ENCODE measurements around the gene SUDS3.

SUDS3 gene

GRCh38 chr12:118376089-118377020 is at the start of gene SUDS3:
TSS of gene SUDS3 (plus strand) at chr12:118376555. CDS start at chr12:118376692, 137 bp downstream.
- ChIA-PET POLR2A (interaction anchor here (0.9 to 1.8 kb wide), 8 partner anchors 77 to 498 kb away, joined by 3 to 12 read pairs (median 5); partner anchors contain the start of genes PEBP1 and VSIG10), CTCF (interaction anchor here (0.6 to 1.6 kb wide), 19 partner anchors 12 to 1128 kb away, joined by 3 to 12 read pairs (median 4); no protein-coding TSS in a partner anchor)
- no peak for TF ChIP-seq FOXK2 (IDR thresholded peaks at IDR 0.05)
- TF ChIP-seq NFRKB (IDR thresholded peaks at IDR 0.05), result no peak
- peak; percentile 98 for TF ChIP-seq ELF4 (IDR thresholded peaks at IDR 0.05)
- no peak for TF ChIP-seq HDGF (IDR thresholded peaks at IDR 0.05; ENCODE audit: borderline replicate concordance)
- no peak for TF ChIP-seq ZNF384 (IDR thresholded peaks at IDR 0.05)
- TF ChIP-seq ARNT (IDR thresholded peaks at IDR 0.05), result no peak
- no peak for TF ChIP-seq SUZ12 (IDR thresholded peaks at IDR 0.05)
- TF ChIP-seq CTBP1 (IDR thresholded peaks at IDR 0.05; ENCODE audit: borderline replicate concordance), result peak; percentile 27; the same call in 1 of the 2 replicates
- TF ChIP-seq, protein P1, sequence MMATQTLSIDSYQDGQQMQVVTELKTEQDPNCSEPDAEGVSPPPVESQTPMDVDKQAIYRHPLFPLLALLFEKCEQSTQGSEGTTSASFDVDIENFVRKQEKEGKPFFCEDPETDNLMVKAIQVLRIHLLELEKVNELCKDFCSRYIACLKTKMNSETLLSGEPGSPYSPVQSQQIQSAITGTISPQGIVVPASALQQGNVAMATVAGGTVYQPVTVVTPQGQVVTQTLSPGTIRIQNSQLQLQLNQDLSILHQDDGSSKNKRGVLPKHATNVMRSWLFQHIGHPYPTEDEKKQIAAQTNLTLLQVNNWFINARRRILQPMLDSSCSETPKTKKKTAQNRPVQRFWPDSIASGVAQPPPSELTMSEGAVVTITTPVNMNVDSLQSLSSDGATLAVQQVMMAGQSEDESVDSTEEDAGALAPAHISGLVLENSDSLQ (IDR thresholded peaks at IDR 0.05), result no peak
- peak; percentile 79 for DNase-seq (ENCODE audit: extremely low spot score)

- ChIA-PET CTCF (no interaction called here), POLR2A (no interaction called here)
- no peak for DNase-seq (ENCODE audit: extremely low spot score)
- TF ChIP-seq LEF1 (IDR thresholded peaks at IDR 0.05; ENCODE audit: borderline replicate concordance), result no peak
- no peak for TF ChIP-seq HDGF (IDR thresholded peaks at IDR 0.05; ENCODE audit: borderline replicate concordance)
- no peak for TF ChIP-seq NFRKB (IDR thresholded peaks at IDR 0.05)
- TF ChIP-seq FOXA1 (IDR thresholded peaks at IDR 0.05), result no peak
- TF ChIP-seq L3MBTL2 (conservative IDR thresholded peaks at IDR 0.05), result no peak
- no peak for TF ChIP-seq CTBP1 (IDR thresholded peaks at IDR 0.05; ENCODE audit: borderline replicate concordance)
Measured at GRCh38 chr12:118326991-118327390, 49.4 kb upstream of the SUDS3 start.

DNA sequence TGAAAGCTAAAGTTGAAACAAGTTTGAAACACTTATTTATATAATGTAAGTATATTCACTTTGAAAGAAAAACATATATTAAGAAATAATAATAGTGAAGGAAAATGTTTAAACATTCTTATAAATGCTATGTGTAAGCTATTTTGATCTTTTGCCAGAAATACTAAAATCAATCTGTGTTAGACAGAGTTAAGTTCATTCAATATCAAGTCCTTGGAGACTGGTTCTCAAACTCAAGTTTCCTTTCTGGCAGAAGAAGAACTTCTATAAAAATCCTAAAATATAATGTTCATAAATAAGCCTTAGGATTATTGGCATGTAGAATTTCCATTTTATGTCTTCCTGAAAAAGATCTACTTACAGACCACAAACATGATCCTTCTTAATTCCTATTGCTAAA is 49.0 kb upstream of the SUDS3 start:
- no peak for DNase-seq (ENCODE audit: extremely low spot score)
- POLR2A ChIA-PET, result no interaction called here
- no peak for TF ChIP-seq CTBP1 (IDR thresholded peaks at IDR 0.05; ENCODE audit: borderline replicate concordance)
- TF ChIP-seq ZNF384 (IDR thresholded peaks at IDR 0.05), result no peak
- CTCF ChIA-PET, result no interaction called here

GRCh38 chr12:118328486-118329330 is 47.6 kb upstream of the SUDS3 start:
- POLR2A ChIA-PET, result no interaction called here
- CTCF ChIA-PET, result no interaction called here
- TF ChIP-seq HDGF (IDR thresholded peaks at IDR 0.05; ENCODE audit: borderline replicate concordance) (no peak), ELF4 (IDR thresholded peaks at IDR 0.05) (no peak), SP1 (IDR thresholded peaks at IDR 0.05) (no peak), SUZ12 (IDR thresholded peaks at IDR 0.05) (no peak), FOXM1 (IDR thresholded peaks at IDR 0.05; ENCODE audit: borderline replicate concordance) (no peak), ZNF384 (IDR thresholded peaks at IDR 0.05) (no peak), FOXK2 (IDR thresholded peaks at IDR 0.05) (no peak), LEF1 (IDR thresholded peaks at IDR 0.05; ENCODE audit: borderline replicate concordance) (no peak), BHLHE40 (IDR thresholded peaks at IDR 0.05; ENCODE audit: borderline replicate concordance) (no peak), FOXA1 (IDR thresholded peaks at IDR 0.05) (no peak), ARNT (IDR thresholded peaks at IDR 0.05) (no peak), TARDBP (IDR thresholded peaks at IDR 0.05) (no peak), CTBP1 (IDR thresholded peaks at IDR 0.05; ENCODE audit: borderline replicate concordance) (no peak), L3MBTL2 (conservative IDR thresholded peaks at IDR 0.05) (no peak), NFRKB (IDR thresholded peaks at IDR 0.05) (no peak)
- TF ChIP-seq, protein P1 (IDR thresholded peaks at IDR 0.05), result no peak
- no peak for DNase-seq (ENCODE audit: extremely low spot score)

DNA sequence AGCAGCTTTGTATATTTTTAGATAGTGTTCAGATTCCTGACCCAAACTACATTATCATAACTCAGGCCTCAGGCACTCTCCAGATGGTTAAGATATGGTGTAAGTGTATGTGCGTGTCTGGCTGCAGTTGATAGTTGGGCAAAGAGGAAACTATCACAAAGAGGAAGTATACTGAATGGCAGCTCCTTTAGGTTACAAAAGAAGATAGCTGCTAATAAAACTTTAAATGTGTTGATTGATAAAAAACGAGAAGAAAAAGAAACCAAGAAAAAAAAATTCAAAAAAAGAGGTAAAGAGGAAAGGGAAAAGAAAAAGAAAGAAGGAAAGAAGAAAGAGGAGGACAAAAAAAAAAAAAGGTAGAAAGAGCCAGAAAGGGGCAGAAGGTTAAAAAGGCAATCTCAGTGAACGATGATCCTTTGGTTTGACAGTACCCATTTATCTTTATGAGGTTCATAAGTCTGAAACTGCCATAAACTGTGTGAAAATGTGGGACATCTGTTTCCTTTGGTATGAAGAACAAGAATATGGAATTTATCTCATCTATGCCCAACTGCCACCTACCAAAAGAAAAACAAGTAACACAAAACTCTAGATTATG is 45.8 kb upstream of the SUDS3 start:
- peak; percentile 12 for DNase-seq (ENCODE audit: extremely low spot score)
- ChIA-PET CTCF (no interaction called here), POLR2A (no interaction called here)
- TF ChIP-seq FOXM1 (IDR thresholded peaks at IDR 0.05; ENCODE audit: borderline replicate concordance) (no peak), LEF1 (IDR thresholded peaks at IDR 0.05; ENCODE audit: borderline replicate concordance) (no peak), FOXK2 (IDR thresholded peaks at IDR 0.05) (no peak), BHLHE40 (IDR thresholded peaks at IDR 0.05; ENCODE audit: borderline replicate concordance) (no peak), ZNF384 (IDR thresholded peaks at IDR 0.05) (no peak), TARDBP (IDR thresholded peaks at IDR 0.05) (no peak), ELF4 (IDR thresholded peaks at IDR 0.05) (no peak), FOXA1 (IDR thresholded peaks at IDR 0.05) (no peak), SP1 (IDR thresholded peaks at IDR 0.05) (no peak), L3MBTL2 (conservative IDR thresholded peaks at IDR 0.05) (no peak), NFRKB (IDR thresholded peaks at IDR 0.05) (no peak), CTBP1 (IDR thresholded peaks at IDR 0.05; ENCODE audit: borderline replicate concordance) (no peak), HDGF (IDR thresholded peaks at IDR 0.05; ENCODE audit: borderline replicate concordance) (no peak), ARNT (IDR thresholded peaks at IDR 0.05) (no peak), SUZ12 (IDR thresholded peaks at IDR 0.05) (no peak)

GRCh38 chr12:118332511-118332910 is 43.8 kb upstream of the SUDS3 start:
- CTCF ChIA-PET, result no interaction called here
- POLR2A ChIA-PET, result no interaction called here
- no peak for DNase-seq (ENCODE audit: extremely low spot score)
- TF ChIP-seq FOXM1 (IDR thresholded peaks at IDR 0.05; ENCODE audit: borderline replicate concordance) (no peak), FOXK2 (IDR thresholded peaks at IDR 0.05) (no peak)

Data from HEK293T (cell line).